Effector CD4-positive, alpha-beta T cell (primary cell): ENCODE data around the gene HCN1.
"Not testable (repeated sequence)": the region's sequence is repeated elsewhere in the genome, so short reads cannot be mapped to it uniquely, and the experiment has no call there.

Experiments
- DNase-seq: peaks from one replicate; pipeline ENCODE4 v3.0.0-alpha.2; 2020

The HCN1 gene

GRCh38 chr5:45414620-45415573 lies 281.3 kb downstream of the HCN1 start:
- DNase-seq, result no peak

GRCh38 chr5:45411971-45412612 lies 284.1 kb downstream of the HCN1 start:
- no peak for DNase-seq

- DNase-seq, result no peak
These were observed 285.7 kb downstream of the HCN1 start for GRCh38 chr5:45410304-45410995.

GRCh38 chr5:45408067-45408466 lies 288.1 kb downstream of the HCN1 start:
- no peak for DNase-seq

GRCh38 chr5:45402804-45403455 lies 293.2 kb downstream of the HCN1 start:
- no peak for DNase-seq

- no peak for DNase-seq
These were observed 297.1 kb downstream of the HCN1 start for GRCh38 chr5:45399041-45399440.

- no peak for DNase-seq
These were observed 310.7 kb downstream of the HCN1 start for GRCh38 chr5:45385321-45386058.

- no peak for DNase-seq
These were observed 312.2 kb downstream of the HCN1 start for GRCh38 chr5:45383985-45384384.

- no peak for DNase-seq
These were observed 313.6 kb downstream of the HCN1 start for GRCh38 chr5:45382583-45382982.

- no peak for DNase-seq
These were observed 319.8 kb downstream of the HCN1 start for GRCh38 chr5:45376417-45376816.

GRCh38 chr5:45372629-45373028 lies 323.6 kb downstream of the HCN1 start:
- DNase-seq, result no peak

- not testable (repeated sequence) for DNase-seq
These were observed 324.8 kb downstream of the HCN1 start for GRCh38 chr5:45371423-45371822.

GRCh38 chr5:45355189-45355992 lies 340.8 kb downstream of the HCN1 start:
- no peak for DNase-seq

- DNase-seq, result no peak
These were observed 359.7 kb downstream of the HCN1 start for GRCh38 chr5:45336464-45336863.

- no peak for DNase-seq
These were observed 360.2 kb downstream of the HCN1 start for GRCh38 chr5:45335978-45336377.

- no peak for DNase-seq
These were observed 360.8 kb downstream of the HCN1 start for GRCh38 chr5:45335346-45335745.

- DNase-seq, result no peak
These were observed 361.2 kb downstream of the HCN1 start for GRCh38 chr5:45334939-45335338.

- not testable (repeated sequence) for DNase-seq
These were observed 383.6 kb downstream of the HCN1 start for GRCh38 chr5:45312627-45313026.

- DNase-seq, result no peak
These were observed 400.9 kb downstream of the HCN1 start for GRCh38 chr5:45295231-45295630.

- no peak for DNase-seq
These were observed 407.4 kb downstream of the HCN1 start for GRCh38 chr5:45288746-45289145.

- no peak for DNase-seq
These were observed 411.7 kb downstream of the HCN1 start for GRCh38 chr5:45284436-45284835.
